ENCODE results near the gene LRRC8B.

The LRRC8B gene

GRCh38 chr1:89546082-89546889 lies 21.7 kb downstream of the LRRC8B start:
- DNase-seq (ENCODE audit: low read depth in 2 of 2, low spot score in 1 of 2): no peak

GRCh38 chr1:89546934-89547562 lies 22.4 kb downstream of the LRRC8B start:
- no peak for DNase-seq (ENCODE audit: low read depth in 2 of 2, low spot score in 1 of 2)

- DNase-seq (ENCODE audit: low read depth in 2 of 2, low spot score in 1 of 2): no peak
Observed at GRCh38 chr1:89547563-89548116, 23.0 kb downstream of the LRRC8B start.

- no peak for DNase-seq (ENCODE audit: low read depth in 2 of 2, low spot score in 1 of 2)
Observed at GRCh38 chr1:89548122-89548857, 23.7 kb downstream of the LRRC8B start.

- DNase-seq (ENCODE audit: low read depth in 2 of 2, low spot score in 1 of 2): no peak
Observed at GRCh38 chr1:89550995-89551394, 26.4 kb downstream of the LRRC8B start.

GRCh38 chr1:89552471-89553081 lies 27.9 kb downstream of the LRRC8B start:
- no peak for DNase-seq (ENCODE audit: low read depth in 2 of 2, low spot score in 1 of 2)

GRCh38 chr1:89553157-89553556 lies 28.5 kb downstream of the LRRC8B start:
- no peak for DNase-seq (ENCODE audit: low read depth in 2 of 2, low spot score in 1 of 2)

GRCh38 chr1:89555550-89555949 lies 30.9 kb downstream of the LRRC8B start:
- no peak for DNase-seq (ENCODE audit: low read depth in 2 of 2, low spot score in 1 of 2)

- no peak for DNase-seq (ENCODE audit: low read depth in 2 of 2, low spot score in 1 of 2)
Observed at GRCh38 chr1:89556726-89557444, 32.3 kb downstream of the LRRC8B start.

GRCh38 chr1:89557445-89557825 lies 32.8 kb downstream of the LRRC8B start:
- DNase-seq (ENCODE audit: low read depth in 2 of 2, low spot score in 1 of 2): no peak

- DNase-seq (ENCODE audit: low read depth in 2 of 2, low spot score in 1 of 2): no peak
Observed at GRCh38 chr1:89557956-89558355, 33.3 kb downstream of the LRRC8B start.

- no peak for DNase-seq (ENCODE audit: low read depth in 2 of 2, low spot score in 1 of 2)
Observed at GRCh38 chr1:89563957-89564604, 39.5 kb downstream of the LRRC8B start.

GRCh38 chr1:89565521-89565920 lies 40.9 kb downstream of the LRRC8B start:
- DNase-seq (ENCODE audit: low read depth in 2 of 2, low spot score in 1 of 2): no peak

GRCh38 chr1:89566761-89567174 lies 42.1 kb downstream of the LRRC8B start:
- no peak for DNase-seq (ENCODE audit: low read depth in 2 of 2, low spot score in 1 of 2)

- no peak for DNase-seq (ENCODE audit: low read depth in 2 of 2, low spot score in 1 of 2)
Observed at GRCh38 chr1:89567797-89568196, 43.2 kb downstream of the LRRC8B start.

- DNase-seq (ENCODE audit: low read depth in 2 of 2, low spot score in 1 of 2): no peak
Observed at GRCh38 chr1:89573410-89573809, 48.8 kb downstream of the LRRC8B start.

GRCh38 chr1:89574621-89575020 lies 50.0 kb downstream of the LRRC8B start:
- no peak for DNase-seq (ENCODE audit: low read depth in 2 of 2, low spot score in 1 of 2)

GRCh38 chr1:89575207-89575606 lies 50.6 kb downstream of the LRRC8B start:
- DNase-seq (ENCODE audit: low read depth in 2 of 2, low spot score in 1 of 2): no peak

GRCh38 chr1:89576013-89576412 lies 51.4 kb downstream of the LRRC8B start:
- no peak for DNase-seq (ENCODE audit: low read depth in 2 of 2, low spot score in 1 of 2)

- no peak for DNase-seq (ENCODE audit: low read depth in 2 of 2, low spot score in 1 of 2)
Observed at GRCh38 chr1:89578151-89578550, 53.5 kb downstream of the LRRC8B start.

Measured in stimulated activated CD8-positive, alpha-beta memory T cell treated with anti-CD3 and anti-CD28 coated beads, Interleukin-4, amount 100 ng/mL, for 1 hour (primary cell).